ELR (cell line): Measurements from ENCODE around the gene SFRP2.

Experiments
- DNase-seq: peaks from one replicate; pipeline ENCODE4 v3.0.0-alpha.2; 2015; ENCODE audit warnings: low read depth

Gene SFRP2, protein sequence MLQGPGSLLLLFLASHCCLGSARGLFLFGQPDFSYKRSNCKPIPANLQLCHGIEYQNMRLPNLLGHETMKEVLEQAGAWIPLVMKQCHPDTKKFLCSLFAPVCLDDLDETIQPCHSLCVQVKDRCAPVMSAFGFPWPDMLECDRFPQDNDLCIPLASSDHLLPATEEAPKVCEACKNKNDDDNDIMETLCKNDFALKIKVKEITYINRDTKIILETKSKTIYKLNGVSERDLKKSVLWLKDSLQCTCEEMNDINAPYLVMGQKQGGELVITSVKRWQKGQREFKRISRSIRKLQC

DNA sequence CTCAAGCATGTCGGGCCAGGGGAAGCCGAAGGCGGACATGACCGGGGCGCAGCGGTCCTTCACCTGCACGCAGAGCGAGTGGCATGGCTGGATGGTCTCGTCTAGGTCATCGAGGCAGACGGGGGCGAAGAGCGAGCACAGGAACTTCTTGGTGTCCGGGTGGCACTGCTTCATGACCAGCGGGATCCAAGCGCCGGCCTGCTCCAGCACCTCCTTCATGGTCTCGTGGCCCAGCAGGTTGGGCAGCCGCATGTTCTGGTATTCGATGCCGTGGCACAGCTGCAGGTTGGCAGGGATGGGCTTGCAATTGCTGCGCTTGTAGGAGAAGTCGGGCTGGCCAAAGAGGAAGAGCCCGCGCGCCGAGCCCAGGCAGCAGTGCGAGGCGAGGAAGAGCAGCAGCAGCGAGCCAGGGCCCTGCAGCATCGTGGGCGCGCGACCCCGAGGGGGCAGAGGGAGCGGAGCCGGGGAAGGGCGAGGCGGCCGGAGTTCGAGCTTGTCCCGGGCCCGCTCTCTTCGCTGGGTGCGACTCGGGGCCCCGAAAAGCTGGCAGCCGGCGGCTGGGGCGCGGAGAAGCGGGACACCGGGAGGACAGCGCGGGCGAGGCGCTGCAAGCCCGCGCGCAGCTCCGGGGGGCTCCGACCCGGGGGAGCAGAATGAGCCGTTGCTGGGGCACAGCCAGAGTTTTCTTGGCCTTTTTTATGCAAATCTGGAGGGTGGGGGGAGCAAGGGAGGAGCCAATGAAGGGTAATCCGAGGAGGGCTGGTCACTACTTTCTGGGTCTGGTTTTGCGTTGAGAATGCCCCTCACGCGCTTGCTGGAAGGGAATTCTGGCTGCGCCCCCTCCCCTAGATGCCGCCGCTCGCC is at the start of gene SFRP2:
Gene SFRP2, minus strand, starts transcription at position 671 of the 864 bp plus-strand sequence. Its CDS starts 248 bp downstream, at position 423.
- DNase-seq, result no peak

DNA sequence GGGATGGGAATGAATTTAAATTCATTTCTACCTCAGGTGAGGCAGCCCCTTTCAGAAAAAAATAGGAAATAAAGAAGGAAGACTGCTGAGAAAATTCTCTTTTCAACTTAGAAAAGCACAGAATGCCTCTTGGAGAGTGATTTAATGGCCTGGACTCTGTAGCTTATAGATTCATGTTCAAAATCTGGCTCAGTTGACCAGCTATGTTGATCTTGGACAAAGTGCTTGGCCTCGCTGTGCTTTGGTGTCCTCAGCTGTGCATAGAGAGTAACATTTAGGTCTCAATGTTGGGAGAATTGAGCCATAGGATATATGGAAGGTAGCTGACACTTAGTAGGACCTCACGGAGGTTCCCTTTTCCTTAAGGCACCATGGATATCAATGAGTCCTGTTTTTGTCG is 49.7 kb upstream of the SFRP2 start:
- no peak for DNase-seq

DNA sequence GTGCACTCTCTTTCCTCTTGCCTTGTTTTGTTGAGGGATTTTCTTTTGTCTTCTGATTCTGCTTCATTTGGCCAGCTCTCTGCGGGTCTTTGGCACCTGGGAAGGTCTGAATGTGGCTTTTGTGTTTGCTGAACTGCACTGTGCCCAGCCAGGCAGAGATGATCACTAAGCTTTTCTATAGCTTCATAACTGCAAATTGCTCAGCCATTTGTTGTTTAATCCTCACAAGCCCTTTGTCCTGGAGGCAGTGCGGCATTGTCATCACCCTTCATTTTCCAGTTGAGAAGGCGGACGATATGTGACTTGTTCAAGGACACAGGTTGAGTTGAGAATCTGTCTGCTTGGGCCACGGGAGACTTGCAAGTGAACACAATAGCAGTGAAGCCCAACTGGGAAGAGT is 46.0 kb upstream of the SFRP2 start:
- no peak for DNase-seq

DNA sequence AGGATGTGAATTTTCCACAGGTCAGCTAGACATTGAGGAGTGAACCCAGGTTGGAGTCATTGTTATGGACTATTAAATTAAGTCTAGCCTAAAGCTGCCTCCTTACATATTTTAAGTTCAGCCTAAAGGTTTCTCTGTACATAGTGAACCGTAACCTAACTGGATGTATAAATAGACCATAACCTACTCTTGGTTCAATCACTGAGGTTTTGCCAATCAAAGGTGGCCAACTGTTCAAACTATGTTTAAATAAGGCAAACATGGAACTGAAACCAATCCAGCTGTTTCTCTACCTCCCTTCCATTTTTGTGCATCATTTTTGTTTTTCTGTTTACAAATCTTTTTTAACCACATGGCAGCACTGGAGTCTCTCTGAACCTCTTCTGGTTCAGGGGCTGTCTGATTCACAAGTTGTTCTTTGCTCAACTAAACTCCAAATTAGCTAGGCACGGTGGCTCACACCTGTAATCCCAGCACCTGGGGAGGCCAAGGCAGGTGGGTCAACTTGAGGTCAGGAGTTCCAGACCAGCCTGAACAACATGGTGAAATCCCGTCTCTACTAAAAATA is 43.9 kb upstream of the SFRP2 start:
- no peak for DNase-seq

DNA sequence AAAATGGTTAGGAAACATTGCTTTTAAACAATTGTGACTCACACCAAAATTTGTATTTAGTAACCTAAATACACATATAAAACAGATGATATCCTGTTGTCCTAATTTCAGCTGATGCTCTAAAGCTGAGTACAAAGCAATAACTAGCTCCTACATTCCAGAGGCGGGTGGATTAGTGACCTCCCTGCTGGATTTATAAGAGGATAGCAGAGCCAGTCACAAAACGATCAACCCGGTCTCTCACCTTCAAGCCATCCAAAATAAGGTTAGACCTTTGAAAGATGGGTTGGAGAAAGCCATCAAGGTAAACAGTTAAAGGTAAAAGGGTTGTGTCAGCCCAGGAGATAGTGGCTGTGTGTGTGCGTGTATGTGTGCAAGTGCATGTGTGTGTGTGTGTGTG is 43.2 kb upstream of the SFRP2 start:
- DNase-seq, result no peak

DNA sequence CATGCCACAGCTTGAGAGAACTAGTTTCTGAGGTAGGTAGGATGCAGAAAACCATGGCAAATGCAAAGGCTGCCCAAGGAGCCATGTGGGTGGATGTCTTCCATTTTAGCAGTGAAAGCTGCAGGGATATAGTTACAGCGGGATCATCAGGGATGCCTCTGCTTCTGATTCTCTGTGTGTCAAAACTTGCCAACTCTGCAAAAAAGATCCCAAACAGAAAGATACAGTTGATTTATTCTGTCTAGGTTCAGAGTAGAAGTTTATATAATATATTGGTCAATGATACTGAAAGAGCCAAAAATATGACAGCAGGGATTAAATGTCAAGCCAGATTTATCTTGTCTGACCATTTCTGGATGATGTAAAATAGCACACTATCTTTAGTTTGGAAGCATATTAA is 42.4 kb upstream of the SFRP2 start:
- DNase-seq, result no peak

DNA sequence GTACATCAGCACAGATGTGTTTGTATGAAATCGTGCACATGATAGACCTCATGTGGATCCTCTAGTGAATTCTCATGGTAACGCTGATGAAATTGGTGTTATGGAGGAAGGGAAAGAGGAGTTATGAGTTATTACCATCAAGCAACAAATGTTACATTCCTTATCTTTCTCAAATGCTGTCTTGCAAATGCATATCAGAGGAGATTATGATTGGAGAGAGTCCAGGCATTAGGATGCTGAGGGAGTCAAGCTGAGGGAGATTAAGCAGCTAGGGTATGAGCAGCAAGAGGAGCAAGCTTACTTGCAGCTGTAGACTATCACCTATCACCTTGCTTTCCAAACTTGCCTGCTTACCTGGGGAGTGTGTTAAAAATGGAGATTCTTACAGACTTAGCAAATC is 36.8 kb upstream of the SFRP2 start:
- no peak for DNase-seq

DNA sequence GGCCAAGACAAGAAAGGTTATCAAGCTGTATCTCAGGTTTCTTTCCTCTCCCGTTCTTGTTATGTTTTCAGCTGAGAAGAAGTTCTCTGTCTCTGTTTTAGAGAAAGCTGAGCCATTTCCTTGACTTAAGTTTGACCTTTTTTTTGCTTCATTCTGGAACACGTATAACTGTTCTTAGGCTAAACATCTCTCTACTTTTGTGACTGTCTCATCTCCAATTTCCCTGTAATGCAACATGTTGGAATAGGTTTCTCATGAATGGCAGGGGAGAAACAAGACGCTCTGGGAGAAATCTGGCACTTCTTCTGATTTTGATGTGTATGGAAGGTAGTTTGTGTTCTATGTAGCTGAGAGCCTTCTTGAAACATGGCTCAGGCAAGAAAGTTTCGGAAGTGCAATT is 36.2 kb upstream of the SFRP2 start:
- no peak for DNase-seq

DNA sequence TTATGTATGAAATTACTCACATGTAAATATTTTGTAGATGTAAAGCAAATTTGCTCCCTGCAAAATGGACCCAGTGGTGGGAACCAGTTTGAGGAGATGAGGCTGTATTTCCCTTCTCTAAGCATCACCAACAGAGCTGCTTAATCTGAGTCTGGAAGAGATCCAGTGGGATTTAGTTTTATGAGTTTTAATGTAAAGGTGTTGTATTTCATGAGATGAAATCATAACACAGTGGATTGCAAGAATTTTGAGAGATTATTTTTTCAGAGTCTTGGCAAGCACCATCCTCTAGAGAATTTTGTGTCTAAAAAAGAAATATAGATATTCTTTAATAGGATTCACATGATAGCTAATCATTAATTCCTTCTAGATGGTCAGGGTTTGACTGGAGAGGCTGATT is 35.6 kb upstream of the SFRP2 start:
- no peak for DNase-seq

DNA sequence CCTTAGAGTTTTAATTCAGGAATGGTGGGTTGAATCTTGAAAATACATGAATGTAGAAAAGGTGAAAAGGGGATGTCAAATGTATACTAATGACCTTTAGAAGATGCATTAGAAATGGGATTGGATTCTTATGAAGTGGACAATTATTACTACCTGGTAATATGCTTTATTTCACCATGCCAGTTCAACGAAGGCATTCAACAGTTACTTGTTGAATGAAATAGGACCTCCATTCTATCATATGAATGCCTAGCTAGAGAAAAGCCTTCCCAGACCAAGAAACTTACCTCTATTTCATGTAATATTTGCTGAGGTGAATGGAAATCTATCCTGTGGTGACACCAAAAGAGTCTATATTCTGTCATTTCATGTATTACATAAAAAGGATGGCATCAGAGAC is 34.6 kb upstream of the SFRP2 start:
- DNase-seq, result no peak

DNA sequence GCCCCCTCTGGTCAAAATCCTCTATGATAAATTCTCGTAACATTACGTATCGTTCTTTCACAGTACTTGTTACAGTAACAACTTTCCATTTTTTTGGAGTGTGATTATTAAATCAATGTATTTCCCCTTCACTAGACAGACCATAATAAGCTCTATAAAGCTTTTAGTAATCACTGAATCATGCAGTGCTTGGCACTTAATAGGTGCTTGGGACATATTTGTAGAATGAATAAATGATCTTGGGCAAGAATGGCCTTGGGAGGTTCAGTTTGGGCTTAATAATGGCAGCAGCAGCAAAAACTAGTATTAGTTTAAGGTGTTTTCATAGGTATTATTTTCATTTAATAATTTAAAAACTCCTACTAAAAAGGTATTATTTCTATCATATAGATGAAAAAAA is 33.4 kb upstream of the SFRP2 start:
- peak; percentile 1 for DNase-seq

DNA sequence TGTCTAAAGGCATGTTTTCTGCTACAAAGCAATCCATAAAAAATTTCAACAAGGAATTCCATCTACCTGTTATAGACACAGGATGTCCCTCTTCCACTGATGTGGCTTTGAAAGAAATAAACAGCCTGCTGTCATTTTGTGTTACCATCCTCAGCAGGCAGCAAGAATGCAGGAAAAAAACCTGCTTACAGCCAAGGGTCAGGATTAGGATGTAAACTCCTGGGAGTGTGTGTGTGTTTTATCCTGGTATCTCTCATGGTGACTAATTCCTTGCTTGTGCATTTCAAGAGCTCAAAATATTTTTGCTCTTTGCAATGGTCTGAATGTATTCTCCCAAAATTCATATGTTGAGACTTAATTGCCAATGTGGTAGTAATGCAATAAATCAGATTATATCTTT is 28.6 kb upstream of the SFRP2 start:
- no peak for DNase-seq

DNA sequence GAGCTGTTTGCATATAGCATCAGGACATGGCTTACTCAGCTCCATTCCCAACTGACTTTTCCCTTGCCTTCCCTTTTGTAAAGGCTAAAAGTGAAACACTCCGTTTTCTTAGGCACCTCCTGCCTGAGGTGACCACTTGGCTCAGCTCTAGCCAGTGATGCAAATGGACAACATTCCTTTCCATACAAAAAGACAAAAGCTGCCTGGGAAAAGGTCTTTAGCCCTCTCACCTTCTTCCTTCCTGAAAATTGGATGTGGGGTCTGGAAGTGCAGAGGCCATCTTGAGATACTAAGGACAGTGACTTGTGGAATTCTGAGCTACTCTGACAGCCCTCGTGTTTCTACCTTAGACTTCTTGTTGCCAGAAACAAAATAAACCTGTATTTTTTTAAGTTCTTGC is 27.7 kb upstream of the SFRP2 start:
- no peak for DNase-seq

DNA sequence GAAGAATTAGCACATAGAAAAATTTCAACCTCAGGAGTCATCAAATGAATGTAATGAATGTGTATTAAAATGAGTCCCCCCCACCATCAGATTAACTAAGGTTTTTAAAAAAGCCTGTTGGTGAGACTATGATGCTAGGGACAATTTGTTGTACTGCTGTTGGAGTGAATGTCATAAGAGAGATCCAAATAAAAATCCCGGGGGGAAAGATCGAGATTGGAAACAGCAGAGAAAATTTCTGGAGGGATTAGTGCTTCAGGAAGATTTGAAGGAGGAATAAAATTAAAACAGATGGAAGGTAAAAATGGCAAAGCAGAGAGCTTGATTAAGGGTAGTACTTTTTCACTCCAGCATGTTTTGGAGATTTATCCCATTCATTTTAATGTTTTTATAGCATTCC is 25.9 kb upstream of the SFRP2 start:
- no peak for DNase-seq

DNA sequence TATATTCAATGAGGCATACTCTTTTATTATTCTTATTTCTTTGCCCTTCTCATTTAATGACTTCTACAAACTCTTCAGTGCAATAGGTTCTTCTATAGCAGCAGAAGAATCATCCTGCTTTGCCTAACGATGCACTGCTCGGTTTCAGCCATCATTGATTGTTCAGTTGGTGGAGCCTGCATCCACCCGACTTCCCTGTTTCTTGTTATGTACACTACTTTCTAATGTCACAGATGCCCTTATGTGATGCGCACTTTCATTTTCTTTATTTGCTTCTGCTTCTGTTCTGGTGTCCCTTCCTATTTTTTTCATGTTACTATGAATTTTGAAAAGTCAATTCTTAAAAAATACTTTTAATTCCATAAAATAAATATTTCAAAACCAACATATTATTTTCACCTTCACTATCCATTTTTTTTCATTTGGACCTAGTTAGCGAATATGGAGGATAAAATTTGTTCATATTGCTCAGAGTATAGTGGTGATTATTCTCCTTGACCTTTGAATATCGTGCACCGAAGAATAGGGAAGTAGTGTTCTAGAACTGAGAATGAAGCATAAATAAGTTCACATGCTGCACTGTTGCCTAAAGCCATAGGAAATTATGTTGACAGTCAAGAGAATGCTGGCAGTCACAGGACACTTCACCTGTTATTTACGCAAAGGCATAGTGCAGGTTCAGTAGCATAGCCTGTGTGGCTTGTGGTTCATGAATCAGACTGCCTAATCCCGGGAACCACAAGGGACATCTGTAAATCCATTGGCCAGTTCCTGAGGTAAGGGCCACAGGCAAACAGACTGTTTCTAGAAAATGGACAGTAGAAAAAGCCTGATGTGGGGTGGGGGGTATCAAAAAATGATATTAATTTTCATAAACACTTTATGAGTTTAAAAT is 21.3 kb upstream of the SFRP2 start:
- no peak for DNase-seq

DNA sequence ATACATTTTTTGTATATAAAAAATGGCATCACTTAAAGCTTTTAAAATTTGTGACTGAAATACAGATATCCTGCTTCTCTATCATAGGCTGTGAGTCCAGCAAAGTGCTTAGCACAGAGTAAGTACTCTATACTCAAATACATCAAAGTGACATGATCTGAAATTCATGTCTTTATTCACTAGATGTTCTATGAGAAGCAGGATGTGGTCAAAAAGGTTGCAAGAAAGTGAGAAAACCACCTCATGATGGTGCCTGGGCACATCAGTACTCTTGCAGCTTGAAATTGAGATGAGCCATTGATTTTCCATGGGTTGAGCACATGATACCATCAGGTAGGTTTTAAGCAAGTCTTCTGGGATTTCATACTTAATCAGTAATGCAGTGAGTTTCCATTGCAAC is 20.4 kb upstream of the SFRP2 start:
- DNase-seq, result no peak

DNA sequence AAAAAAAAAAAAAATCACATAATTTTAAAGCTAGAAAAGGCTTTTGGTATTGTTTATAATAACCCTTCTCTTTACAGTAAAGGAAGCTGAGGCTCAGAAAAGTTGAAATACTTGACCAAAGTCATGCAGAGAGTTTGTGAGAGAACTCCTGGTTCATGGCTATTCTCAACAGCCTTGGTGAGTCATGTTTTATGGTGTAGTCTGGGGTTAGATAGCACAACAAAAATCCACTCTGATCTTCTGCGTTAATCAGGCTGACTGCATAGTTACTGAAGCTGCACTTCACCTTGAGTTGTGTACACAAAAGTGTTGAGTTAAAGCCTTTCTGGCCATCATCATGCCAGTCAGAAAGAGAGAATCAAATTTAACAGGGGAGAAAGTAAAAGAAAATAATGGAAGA is 19.3 kb upstream of the SFRP2 start:
- DNase-seq, result no peak

DNA sequence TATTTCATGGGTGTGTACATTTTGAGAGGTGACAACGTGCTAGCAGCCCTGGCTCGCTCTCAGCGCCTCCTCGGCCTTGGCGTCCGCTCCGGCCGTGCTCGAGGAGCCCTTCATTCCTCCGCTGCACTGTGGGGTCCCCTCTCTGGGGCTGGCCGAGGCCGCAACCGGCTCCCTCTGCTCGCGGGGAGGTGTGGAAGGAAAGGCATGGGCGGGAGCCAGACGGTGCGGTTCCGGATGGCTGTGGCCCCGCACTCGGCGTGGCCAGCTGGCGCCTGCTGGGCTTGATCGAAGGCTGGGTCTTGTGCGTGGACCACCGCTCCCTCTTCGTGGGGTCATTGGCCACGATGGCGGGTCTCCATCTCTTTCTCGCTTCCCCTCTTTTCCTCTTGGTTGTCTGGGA is 17.2 kb upstream of the SFRP2 start:
- DNase-seq, result no peak

DNA sequence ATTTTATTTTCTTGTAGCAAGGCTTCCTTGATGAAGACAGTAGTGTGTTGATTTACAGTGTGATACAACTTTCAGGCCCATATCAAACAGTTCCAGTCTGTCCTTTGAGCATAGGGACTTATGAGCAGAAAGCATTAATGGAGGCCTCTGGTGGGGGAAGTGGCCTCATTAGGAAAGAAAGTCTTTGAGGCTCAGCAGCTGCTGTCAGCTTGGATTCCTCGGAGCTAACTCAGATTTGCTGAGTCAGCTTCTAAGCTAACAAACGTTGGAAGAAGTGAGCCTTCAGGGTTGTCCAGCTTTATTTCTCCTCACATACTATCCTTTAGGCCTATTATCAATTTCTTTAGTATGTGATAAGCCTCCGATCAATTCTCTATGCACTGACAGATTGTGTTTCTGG is 15.8 kb upstream of the SFRP2 start:
- DNase-seq, result no peak

DNA sequence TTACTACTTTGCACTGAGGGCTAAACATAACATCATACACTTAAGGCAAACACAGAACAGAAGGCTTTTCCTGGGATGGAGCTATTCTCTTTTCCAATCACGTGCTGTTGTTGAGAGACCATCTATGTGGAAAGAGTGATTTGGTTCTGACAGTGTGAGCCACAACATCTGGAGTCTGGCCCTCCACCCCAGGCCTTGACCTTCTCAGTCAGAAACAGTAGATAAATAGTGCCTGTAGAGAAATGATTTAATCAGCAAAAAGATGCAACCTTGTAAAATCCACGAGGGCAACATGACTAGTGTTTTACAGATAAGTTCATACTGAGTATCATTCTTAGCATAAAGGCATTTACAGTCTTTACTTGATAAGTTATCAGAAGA is 10.8 kb upstream of the SFRP2 start:
- no peak for DNase-seq

DNA sequence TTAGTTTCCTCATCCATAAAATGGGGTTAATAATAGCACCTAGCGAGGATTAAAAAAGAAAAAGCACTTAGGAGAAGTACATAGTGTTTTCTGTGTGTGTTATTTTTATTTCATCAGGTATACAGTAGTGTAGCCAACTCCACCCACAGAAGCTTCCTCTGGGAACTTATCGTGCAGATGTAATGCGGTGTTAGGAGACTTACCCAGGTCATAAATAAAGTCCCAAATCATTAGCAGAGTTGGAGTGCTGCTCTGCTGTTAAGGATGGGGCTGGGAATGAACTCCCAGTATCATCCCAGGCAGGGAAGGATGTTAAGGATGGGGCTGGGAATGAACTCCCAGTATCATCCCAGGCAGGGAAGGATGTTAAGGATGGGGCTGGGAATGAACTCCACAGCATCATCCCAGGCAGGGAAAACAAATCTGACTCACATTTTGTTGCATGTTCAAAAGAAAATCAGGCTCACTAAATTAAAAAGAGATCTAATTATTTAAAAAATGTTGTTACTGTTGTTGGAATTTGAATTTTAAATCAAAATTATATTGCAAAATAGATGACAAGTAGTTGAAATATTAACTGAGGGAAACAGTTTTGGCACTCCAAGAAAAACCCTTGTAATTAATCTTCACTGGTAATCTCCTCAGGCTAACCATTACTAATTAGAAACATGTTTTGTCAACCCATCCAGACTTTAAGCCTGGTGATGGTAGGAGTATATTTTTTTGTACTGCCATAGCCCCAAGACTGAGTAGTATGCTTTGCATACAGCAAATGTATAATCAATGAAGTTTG is 10.2 kb upstream of the SFRP2 start:
- DNase-seq, result no peak

DNA sequence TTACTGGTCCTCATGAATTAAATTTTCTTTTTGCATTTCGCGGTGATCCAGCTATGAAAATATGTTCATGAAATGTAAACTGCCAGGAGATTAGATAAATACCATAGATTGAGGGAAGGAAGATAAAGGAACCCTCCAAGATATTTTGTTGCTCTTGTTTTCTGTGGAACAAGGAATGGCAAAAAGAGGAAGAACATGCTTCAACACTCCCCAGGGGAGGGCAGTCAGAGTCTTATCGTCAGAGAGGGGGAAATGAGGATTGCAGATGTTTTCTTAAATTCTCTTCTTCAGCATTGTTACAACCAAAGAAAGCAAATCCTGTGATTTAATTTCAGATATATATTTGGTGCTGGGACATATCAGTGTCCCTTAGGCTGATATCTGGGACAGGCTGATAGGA is 9.5 kb upstream of the SFRP2 start:
- no peak for DNase-seq
